A673 (cell line): ENCODE results near the gene SLC40A1. TPM values are rescaled to one million over a fixed set of nuclear protein-coding genes. Genes with fewer than 3 reads are reported as not detected.

Experiments
- BruUV-seq: library from RNA; stranded (reverse); fragments of 400-500 nt; replicated peaks from 2 replicates; lab custom pipeline; 2021; lab: Mats Ljungman, UMichigan
- CTCF ChIA-PET: fragments of 300-600 bp; sonication (Branson Sonifier 250); formaldehyde crosslinking; loops from one replicate; lab custom pipeline; 2022; ENCODE audit warnings: antibody characterized with exemption; lab: Charles Lee
- POLR2A ChIA-PET: fragments of 300-600 bp; sonication (Branson Sonifier 250); formaldehyde crosslinking; loops from one replicate; lab custom pipeline; 2022; ENCODE audit warnings: antibody characterized with exemption; ENCODE audit not compliant: low non-redundant PET; lab: Charles Lee
- DNase-seq: peaks from one replicate; pipeline ENCODE4 v3.0.0-alpha.2; 2015; ENCODE audit warnings: low spot score
- H3K27ac ChIP-seq: fragments of 200-600 bp; sonication (generic); 2 replicates; pipeline ENCODE4 v1.5.1; 2016; ENCODE audit warnings: mixed run types, low read depth, mild to moderate bottlenecking, mixed read lengths, antibody characterized with exemption, low read length; ENCODE audit not compliant: poor library complexity, severe bottlenecking
- H3K27me3 ChIP-seq: fragments of 200-600 bp; sonication (generic); replicated peaks from 2 replicates; pipeline ENCODE4 v1.6.1; 2017; ENCODE audit warnings: mixed run types, low read depth, mild to moderate bottlenecking, mixed read lengths, antibody characterized with exemption, low read length; ENCODE audit not compliant: insufficient read depth, poor library complexity
- H3K36me3 ChIP-seq: fragments of 200-600 bp; sonication (generic); 2 replicates; pipeline ENCODE4 v1.6.1; 2016; ENCODE audit warnings: mixed run types, mild to moderate bottlenecking, mixed read lengths, antibody characterized with exemption, low read length; ENCODE audit not compliant: insufficient read depth, poor library complexity, severe bottlenecking
- H3K4me1 ChIP-seq: fragments of 200-600 bp; sonication (generic); 2 replicates; pipeline ENCODE4 v1.6.1; 2017; ENCODE audit warnings: mixed run types, mild to moderate bottlenecking, mixed read lengths, antibody characterized with exemption, low read length; ENCODE audit not compliant: insufficient read depth, poor library complexity, severe bottlenecking
- H3K4me3 ChIP-seq: fragments of 200-600 bp; sonication (generic); 2 replicates; pipeline ENCODE4 v1.5.1; 2016; ENCODE audit warnings: low read depth, mixed run types, mild to moderate bottlenecking, mixed read lengths, low read length; ENCODE audit not compliant: poor library complexity, severe bottlenecking
- H3K9me3 ChIP-seq: fragments of 200-600 bp; sonication (generic); 2 replicates; pipeline ENCODE4 v1.6.1; 2016; ENCODE audit warnings: mixed run types, low read depth, mild to moderate bottlenecking, mixed read lengths, antibody characterized with exemption, low read length; ENCODE audit not compliant: poor library complexity, severe bottlenecking
- CTCF ChIP-seq: fragments of 300-800, 200-600 bp; sonication (generic); conservative IDR thresholded peaks from 2 replicates; pipeline ENCODE4 v1.5.1; 2017; ENCODE audit warnings: low read depth, mild to moderate bottlenecking, antibody characterized with exemption, low read length, moderate library complexity, mixed read lengths
- EZH2 ChIP-seq: fragments of 200-600 bp; sonication (generic); IDR thresholded peaks from 2 replicates; pipeline ENCODE4 v1.6.1; 2017; ENCODE audit warnings: borderline replicate concordance, low read depth, mild to moderate bottlenecking, mixed read lengths, antibody characterized with exemption, low read length; ENCODE audit not compliant: poor library complexity, severe bottlenecking
- intact Hi-C: fragments of 100-400 bp; cut with micrococcal nuclease; formaldehyde crosslinking; loops from one replicate; pipeline ENCODE4 v1.10.0; 2022; ENCODE audit not compliant: unreplicated experiment
- total RNA-seq: library from RNA; stranded (reverse); gene quantifications from 2 replicates; pipeline ENCODE4 v1.2.3, GENCODE V29; 2021

Gene SLC40A1
- total RNA-seq, 1 experiment from 2014 or later: 1.9 TPM

GRCh38 chr2:189552991-189553404 is 27.6 kb downstream of the SLC40A1 start:
- Histone ChIP-seq H3K4me1 (no peaks in the 10 kb centered on the region), H3K4me3 (no peak overlapping the region), H3K27me3 (no peaks in the 10 kb centered on the region), H3K36me3 (no peaks in the 10 kb centered on the region), H3K9me3 (no peaks in the 10 kb centered on the region), H3K27ac (no peak overlapping the region)
- intact Hi-C loops: no loop called here
- POLR2A ChIA-PET: no interaction called here
- DNase-seq: no peak
- no TSS peak for BruUV-seq
- CTCF ChIA-PET: no interaction called here
- TF ChIP-seq EZH2: no peak
- no peak for TF ChIP-seq CTCF

GRCh38 chr2:189552334-189552990 is 28.1 kb downstream of the SLC40A1 start:
- Histone ChIP-seq H3K4me3 (no peak overlapping the region), H3K36me3 (no peaks in the 10 kb centered on the region), H3K9me3 (no peaks in the 10 kb centered on the region), H3K27ac (no peak overlapping the region), H3K4me1 (no peaks in the 10 kb centered on the region), H3K27me3 (no peaks in the 10 kb centered on the region)
- POLR2A ChIA-PET: no interaction called here
- intact Hi-C loops: no loop called here
- no peak for TF ChIP-seq CTCF
- TF ChIP-seq EZH2: no peak
- DNase-seq: no peak
- no TSS peak for BruUV-seq
- CTCF ChIA-PET: no interaction called here

- Histone ChIP-seq H3K27me3 (no peaks in the 10 kb centered on the region), H3K36me3 (no peaks in the 10 kb centered on the region), H3K4me1 (no peaks in the 10 kb centered on the region), H3K4me3 (no peak overlapping the region), H3K27ac (no peak overlapping the region), H3K9me3 (no peaks in the 10 kb centered on the region)
- intact Hi-C loops: no loop called here
- ChIA-PET POLR2A (no interaction called here), CTCF (no interaction called here)
- TF ChIP-seq CTCF (no peak), EZH2 (no peak)
- BruUV-seq: no TSS peak
- DNase-seq: no peak
Observed at GRCh38 chr2:189551808-189552207, 28.8 kb downstream of the SLC40A1 start.
